Testis (tissue), 3 donors: ENCODE data around the gene PTBP3. TPM values are rescaled to one million over a fixed set of nuclear protein-coding genes. Genes with fewer than 3 reads are reported as not detected.

Source experiments
- DNase-seq: peaks from one replicate; pipeline ENCODE4 v3.0.0-alpha.2; 2019
- H3K27ac ChIP-seq, 2 donors: fragments of 200-600 bp; sonication (generic); one replicate each; pipeline ENCODE4 v1.5.1; 2019
- H3K27me3 ChIP-seq: fragments of 200-600 bp; sonication (generic); one replicate; pipeline ENCODE4 v1.5.1; 2019
- H3K36me3 ChIP-seq: fragments of 200-600 bp; sonication (generic); one replicate; pipeline ENCODE4 v1.5.1; 2017; ENCODE audit warnings: low read depth; ENCODE audit errors: missing control alignments
- H3K4me1 ChIP-seq: fragments of 200-600 bp; sonication (generic); one replicate; pipeline ENCODE4 v1.5.1; 2019
- H3K4me3 ChIP-seq, 2 donors: fragments of 200-600 bp; sonication (generic); one replicate each; pipeline ENCODE4 v1.5.1; 2017 to 2019
- H3K9me3 ChIP-seq: fragments of 200-600 bp; sonication (generic); one replicate; pipeline ENCODE4 v1.5.1; 2017
- POLR2A ChIP-seq: fragments of 450-650 bp; IDR thresholded peaks from one replicate; pipeline ENCODE4 v1.6.1; 2017; ENCODE audit warnings: antibody characterized with exemption, mild to moderate bottlenecking, moderate library complexity
- WGBS, 2 donors: methylation state at CpG; one replicate each; pipeline ENCODE4 v1.1.5; 2018; 5-methylcytosine and 5-hydroxymethylcytosine counted together
- intact Hi-C: fragments of 100-400 bp; cut with DNase I; formaldehyde crosslinking; loops from one replicate; pipeline ENCODE4 v1.15.1; 2023; ENCODE audit warnings: low total_unique reads
- polyA plus RNA-seq: library from polyadenylated mRNA; stranded (reverse); fragments of 350-450 nt; fragmentation: Illumina TruSeq; extraction: RNeasy Lipid Tissue Mini Kit (QIAGEN cat#74804); gene quantifications from one replicate; pipeline ENCODE4 v1.2.3, GENCODE V29; 2014; ENCODE audit warnings: low read depth, low replicate concordance; ENCODE audit not compliant: insufficient read depth
- total RNA-seq, 2 donors: library from RNA; depleted of rRNA; stranded (reverse); fragments of >200 nt; gene quantifications; one replicate each; pipeline ENCODE4 v1.2.3, GENCODE V29; 2016
- TF ChIP-seq, protein P1 (sequence below), 3 experiments: fragments of 450-650 bp in 2 of 3; fragments of 200-600 bp in 1 of 3; sonication (generic) in 1 of 3; IDR thresholded peaks; one replicate each; pipeline ENCODE4 v1.5.1; 2016 to 2019; ENCODE audit warnings: antibody characterized with exemption in 3 of 3, mild to moderate bottlenecking in 2 of 3, moderate library complexity in 1 of 3

The PTBP3 gene
- total and polyA plus RNA-seq, 3 donors from 2014 or later: 44.1 to 199 (median 172) TPM

GRCh38 chr9:112310826-112311225 is 22.6 kb downstream of the PTBP3 start:
- intact Hi-C loops: no loop called here
- Histone ChIP-seq H3K9me3 (no peaks in the 10 kb centered on the region), H3K4me3 (no peak overlapping the region), H3K27ac (no peak overlapping the region), H3K27me3 (no peaks in the 10 kb centered on the region), H3K36me3 (no peaks in the 10 kb centered on the region), H3K4me1 (peaks cover 23% of the 10 kb centered on the region)
- WGBS, 2 donors: 74 to 76% methylated on average over 4 of the region's 4 CpGs
- DNase-seq: no peak
- TF ChIP-seq POLR2A: no peak
- TF ChIP-seq, protein P1, sequence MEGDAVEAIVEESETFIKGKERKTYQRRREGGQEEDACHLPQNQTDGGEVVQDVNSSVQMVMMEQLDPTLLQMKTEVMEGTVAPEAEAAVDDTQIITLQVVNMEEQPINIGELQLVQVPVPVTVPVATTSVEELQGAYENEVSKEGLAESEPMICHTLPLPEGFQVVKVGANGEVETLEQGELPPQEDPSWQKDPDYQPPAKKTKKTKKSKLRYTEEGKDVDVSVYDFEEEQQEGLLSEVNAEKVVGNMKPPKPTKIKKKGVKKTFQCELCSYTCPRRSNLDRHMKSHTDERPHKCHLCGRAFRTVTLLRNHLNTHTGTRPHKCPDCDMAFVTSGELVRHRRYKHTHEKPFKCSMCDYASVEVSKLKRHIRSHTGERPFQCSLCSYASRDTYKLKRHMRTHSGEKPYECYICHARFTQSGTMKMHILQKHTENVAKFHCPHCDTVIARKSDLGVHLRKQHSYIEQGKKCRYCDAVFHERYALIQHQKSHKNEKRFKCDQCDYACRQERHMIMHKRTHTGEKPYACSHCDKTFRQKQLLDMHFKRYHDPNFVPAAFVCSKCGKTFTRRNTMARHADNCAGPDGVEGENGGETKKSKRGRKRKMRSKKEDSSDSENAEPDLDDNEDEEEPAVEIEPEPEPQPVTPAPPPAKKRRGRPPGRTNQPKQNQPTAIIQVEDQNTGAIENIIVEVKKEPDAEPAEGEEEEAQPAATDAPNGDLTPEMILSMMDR (IDR thresholded peaks at IDR 0.05): no peak

- Histone ChIP-seq H3K36me3 (no peaks in the 10 kb centered on the region), H3K4me1 (peaks cover 22% of the 10 kb centered on the region), H3K4me3 (no peak overlapping the region), H3K27ac (no peak overlapping the region), H3K27me3 (no peaks in the 10 kb centered on the region), H3K9me3 (no peaks in the 10 kb centered on the region)
- intact Hi-C loops: no loop called here
- TF ChIP-seq, protein P1 (IDR thresholded peaks at IDR 0.05): no peak
- TF ChIP-seq POLR2A: no peak
- DNase-seq: no peak
- WGBS, 2 donors: 53 to 75% methylated on average over 5 of the region's 5 CpGs
Measured at GRCh38 chr9:112308588-112308987, 24.8 kb downstream of the PTBP3 start.

- Histone ChIP-seq H3K9me3 (no peaks in the 10 kb centered on the region), H3K27me3 (no peaks in the 10 kb centered on the region), H3K36me3 (no peaks in the 10 kb centered on the region), H3K27ac (no peak overlapping the region), H3K4me1 (no peaks in the 10 kb centered on the region), H3K4me3 (no peak overlapping the region)
- intact Hi-C loops: no loop called here
- TF ChIP-seq POLR2A: no peak
- TF ChIP-seq, protein P1 (IDR thresholded peaks at IDR 0.05): no peak
- DNase-seq: no peak
Measured at GRCh38 chr9:112301420-112301819, 32.0 kb downstream of the PTBP3 start.

DNA sequence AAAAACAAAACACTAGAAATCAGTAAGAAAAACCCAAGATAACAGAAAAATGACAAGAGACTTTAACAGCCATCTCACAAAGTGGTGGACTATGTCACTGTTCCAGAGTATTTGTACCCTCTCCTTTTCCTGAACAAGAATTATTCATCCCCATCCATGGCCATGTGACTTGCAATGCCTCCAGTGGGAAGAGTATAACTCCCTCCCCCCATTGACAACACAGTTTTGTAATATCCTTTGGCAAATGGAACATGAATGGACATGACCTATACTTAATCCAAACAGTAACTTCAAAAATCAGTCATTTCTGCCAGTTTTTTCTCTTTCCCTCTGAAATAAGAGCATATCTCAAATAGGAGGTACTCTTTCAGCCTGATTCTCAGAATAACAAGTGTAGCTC is 33.9 kb downstream of the PTBP3 start:
- Histone ChIP-seq H3K27me3 (no peaks in the 10 kb centered on the region), H3K36me3 (no peaks in the 10 kb centered on the region), H3K4me1 (no peaks in the 10 kb centered on the region), H3K27ac (no peak overlapping the region), H3K9me3 (no peaks in the 10 kb centered on the region), H3K4me3 (no peak overlapping the region)
- intact Hi-C loops: no loop called here
- no peak for DNase-seq
- TF ChIP-seq, protein P1 (IDR thresholded peaks at IDR 0.05): no peak
- no peak for TF ChIP-seq POLR2A

DNA sequence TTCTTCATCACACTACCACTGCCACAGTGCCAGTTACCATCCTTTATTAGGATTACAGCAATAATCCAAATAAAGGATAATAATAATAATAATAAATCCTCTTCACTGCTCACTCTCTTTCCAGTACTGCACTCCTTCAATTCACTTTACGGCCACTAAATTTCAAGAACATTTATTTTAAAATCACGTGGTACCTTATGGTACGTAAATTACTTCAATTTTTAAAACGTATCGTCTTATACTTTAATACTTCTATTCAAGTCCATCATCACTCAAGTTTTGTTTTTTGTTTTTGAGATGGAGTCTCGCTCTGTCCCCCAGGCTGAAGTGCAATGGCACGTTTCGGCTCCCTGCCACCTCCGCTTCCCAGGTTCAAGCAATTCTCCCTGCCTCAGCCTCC is 36.5 kb downstream of the PTBP3 start:
- Histone ChIP-seq H3K27ac (no peak overlapping the region), H3K27me3 (no peaks in the 10 kb centered on the region), H3K4me1 (no peaks in the 10 kb centered on the region), H3K36me3 (no peaks in the 10 kb centered on the region), H3K4me3 (no peak overlapping the region), H3K9me3 (no peaks in the 10 kb centered on the region)
- WGBS, 2 donors: 95 to 97% methylated on average over 9 of the region's 9 CpGs
- no peak for DNase-seq
- intact Hi-C loops: no loop called here
- TF ChIP-seq, protein P1 (IDR thresholded peaks at IDR 0.05): no peak
- no peak for TF ChIP-seq POLR2A
